ENCODE measurements around the gene GSTP1. TPM values are rescaled to one million over a fixed set of nuclear protein-coding genes. Genes with fewer than 3 reads are reported as not detected.

The GSTP1 gene
- total RNA-seq, 1 experiment from 2014 or later, result 893 TPM

- no peak for DNase-seq (ENCODE audit: low read depth, low spot score)
- no peaks in the 10 kb centered on the region for H3K27me3 ChIP-seq (ENCODE audit: insufficient read depth, low read length)
- peaks cover 10% of the 10 kb centered on the region; the same call in 1 of the 2 replicates for H3K79me2 ChIP-seq (ENCODE audit: insufficient read depth, low read length)
- H2AFZ ChIP-seq (ENCODE audit: low read depth, low read length, poor library complexity, severe bottlenecking), result no peak overlapping the region
- no peak overlapping the region for H3K4me3 ChIP-seq (replicated peaks in 1 of 2; ENCODE audit: low read depth in 1 of 2, low read length in 2 of 2)
- peaks cover 2 to 13% of the 10 kb centered on the region in 2 experiments; a peak in 2 of 4 replicates for H3K4me1 ChIP-seq (ENCODE audit: control insufficient read depth in 1 of 2, insufficient read depth in 2 of 2, low read length in 2 of 2)
- H3K9me3 ChIP-seq (ENCODE audit: control insufficient read depth in 1 of 2, insufficient read depth in 1 of 2, low read depth in 1 of 2, low read length in 2 of 2), result no peaks in the 10 kb centered on the region
- intact Hi-C loops (cut with micrococcal nuclease), result no loop called here
- ChIA-PET RAD21 (ENCODE audit: low non-redundant PET in 1 of 2, low total read pairs in 2 of 2, uncharacterized antibody in 2 of 2, unreplicated experiment in 2 of 2) (interaction anchor here (0.9 to 1.1 kb wide), 2 partner anchors 41 to 46 kb away, joined by 3 read pairs; no protein-coding TSS in a partner anchor), CTCF (interaction anchor here (1.0 to 1.7 kb wide), 9 partner anchors 8 to 178 kb away, joined by 3 to 14 read pairs (median 5); partner anchors contain the start of gene NUDT8), POLR2A (no interaction called here)
- H3K27ac ChIP-seq (ENCODE audit: low read depth, low read length), result no peak overlapping the region; the same call in 1 of the 2 replicates
- no peaks in the 10 kb centered on the region for H4K20me1 ChIP-seq (ENCODE audit: insufficient read depth)
- no TSS peak for BruUV-seq (replicated peaks)
- ATAC-seq, result no peak
- H3K4me2 ChIP-seq (ENCODE audit: low read length), result peak overlapping the region; percentile 48
- H3K36me3 ChIP-seq (ENCODE audit: control insufficient read depth in 1 of 2, insufficient read depth in 2 of 2, low read length in 2 of 2), result peaks cover 19% of the 10 kb centered on the region in 2 experiments; a peak in 3 of 4 replicates
- no peak for TF ChIP-seq ATF3 (IDR thresholded peaks at IDR 0.05)
- TF ChIP-seq ELF1 (IDR thresholded peaks at IDR 0.05; ENCODE audit: borderline replicate concordance, low read depth), result no peak
- no peak for TF ChIP-seq POLR2A (IDR thresholded peaks at IDR 0.05; ENCODE audit: borderline replicate concordance, extremely low read depth, insufficient read depth, insufficient read length)
- TF ChIP-seq ZFX (IDR thresholded peaks at IDR 0.05), result no peak
- H3K9me2 ChIP-seq (ENCODE audit: insufficient read depth), result no peaks in the 10 kb centered on the region
- H3K9ac ChIP-seq (ENCODE audit: low read length), result no peak overlapping the region
These were observed 29.8 kb downstream of the GSTP1 start for GRCh38 chr11:67613313-67613959.

GRCh38 chr11:67613960-67614715, 30.5 kb downstream of the GSTP1 start:
- peak; percentile 15 for DNase-seq (ENCODE audit: low read depth, low spot score)
- Histone ChIP-seq H3K4me1 (ENCODE audit: control insufficient read depth in 1 of 2, insufficient read depth in 2 of 2, low read length in 2 of 2) (peaks cover 2 to 13% of the 10 kb centered on the region in 2 experiments; a peak in 2 of 4 replicates), H3K4me3 (replicated peaks in 1 of 2; ENCODE audit: low read depth in 1 of 2, low read length in 2 of 2) (no peak overlapping the region), H3K9ac (ENCODE audit: low read length) (peak overlapping the region; percentile 25; the same call in 1 of the 2 replicates), H3K4me2 (ENCODE audit: low read length) (peak overlapping the region; percentile 48), H4K20me1 (ENCODE audit: insufficient read depth) (no peaks in the 10 kb centered on the region), H3K27ac (ENCODE audit: low read depth, low read length) (peak overlapping the region; percentile 47), H3K9me2 (ENCODE audit: insufficient read depth) (no peaks in the 10 kb centered on the region), H3K27me3 (ENCODE audit: insufficient read depth, low read length) (no peaks in the 10 kb centered on the region), H2AFZ (ENCODE audit: low read depth, low read length, poor library complexity, severe bottlenecking) (no peak overlapping the region), H3K9me3 (ENCODE audit: control insufficient read depth in 1 of 2, insufficient read depth in 1 of 2, low read depth in 1 of 2, low read length in 2 of 2) (no peaks in the 10 kb centered on the region), H3K79me2 (ENCODE audit: insufficient read depth, low read length) (peaks cover 3% of the 10 kb centered on the region; the same call in 1 of the 2 replicates), H3K36me3 (ENCODE audit: control insufficient read depth in 1 of 2, insufficient read depth in 2 of 2, low read length in 2 of 2) (peaks cover 12 to 14% of the 10 kb centered on the region in 2 experiments; a peak in 3 of 4 replicates)
- ChIA-PET POLR2A (no interaction called here), CTCF (interaction anchor here (0.6 to 1.7 kb wide), 14 partner anchors 9 to 212 kb away, joined by 3 to 14 read pairs (median 3); partner anchors contain the start of gene NUDT8), RAD21 (ENCODE audit: low non-redundant PET in 1 of 2, low total read pairs in 2 of 2, uncharacterized antibody in 2 of 2, unreplicated experiment in 2 of 2) (interaction anchor here (0.9 to 1.1 kb wide), 2 partner anchors 42 to 45 kb away, joined by 3 read pairs; no protein-coding TSS in a partner anchor)
- ATAC-seq, result peak; percentile 66
- TF ChIP-seq CTCF (IDR thresholded peaks at IDR 0.05 in 2 of 3, conservative IDR thresholded peaks at IDR 0.05 in 1 of 3; ENCODE audit: borderline replicate concordance in 1 of 3, insufficient read depth in 1 of 3, low read depth in 2 of 3, low read length in 2 of 3) (peak; percentile 48 to 85 (median 72); a peak in 5 of 6 replicates), RAD21 (IDR thresholded peaks at IDR 0.05; ENCODE audit: low read depth) (no peak)
- intact Hi-C loops (cut with micrococcal nuclease), result no loop called here
- BruUV-seq (replicated peaks), result no TSS peak

All from HCT116 (cell line).